IMR-90 (cell line): ENCODE data around the gene EFCAB9. TPM values are rescaled to one million over a fixed set of nuclear protein-coding genes. Genes with fewer than 3 reads are reported as not detected.

Experiments
- ATAC-seq: fragments of 200-7000 bp; cut with Tn5 transposase; 2 replicates; pipeline ENCODE4 v1.9.1; 2020; ENCODE audit warnings: low read depth, mild to moderate bottlenecking, moderate library complexity
- BruUV-seq: library from RNA; stranded (reverse); fragments of 400-500 nt; replicated peaks from 2 replicates; lab custom pipeline; 2021; lab: Mats Ljungman, UMichigan
- CTCF ChIA-PET: fragments of 300-600 bp; formaldehyde crosslinking; extraction: SDS; loops from one replicate; lab custom pipeline; 2021; ENCODE audit warnings: antibody characterized with exemption; lab: Yijun Ruan, JAX
- POLR2A ChIA-PET: fragments of 300-600 bp; sonication (Branson Sonifier 250); formaldehyde crosslinking; loops from one replicate; lab custom pipeline; 2022; ENCODE audit warnings: antibody characterized with exemption; ENCODE audit not compliant: unreplicated experiment; lab: Charles Lee
- DNase-seq: peaks from one replicate; pipeline ENCODE4 v3.0.0; 2013
- H2AFZ ChIP-seq: replicated peaks from 2 replicates; pipeline ENCODE3; 2013; ENCODE audit warnings: low read length, mild to moderate bottlenecking; ENCODE audit not compliant: poor library complexity
- H2AK5ac ChIP-seq: 2 replicates; pipeline ENCODE4 v1.6.1; 2013; ENCODE audit warnings: low read depth, low read length, inconsistent platforms
- H2AK9ac ChIP-seq: replicated peaks from 2 replicates; pipeline ENCODE3; 2013; ENCODE audit warnings: mild to moderate bottlenecking, low read depth, low read length, moderate library complexity; ENCODE audit not compliant: poor library complexity
- H2BK120ac ChIP-seq: 2 replicates; pipeline ENCODE4 v1.6.1; 2013; ENCODE audit warnings: low read depth, low read length, inconsistent platforms
- H2BK15ac ChIP-seq: 3 replicates; pipeline ENCODE4 v1.6.1; 2013; ENCODE audit warnings: low read depth, low read length, inconsistent platforms
- H2BK20ac ChIP-seq: 2 replicates; pipeline ENCODE4 v1.6.1; 2013; ENCODE audit warnings: low read depth, mild to moderate bottlenecking, inconsistent platforms, low read length, moderate library complexity
- H2BK5ac ChIP-seq: 2 replicates; pipeline ENCODE4 v1.6.1; 2013; ENCODE audit warnings: mild to moderate bottlenecking, low read depth, low read length, inconsistent platforms; ENCODE audit not compliant: poor library complexity, severe bottlenecking
- H3K14ac ChIP-seq: replicated peaks from 2 replicates; pipeline ENCODE4 v1.6.1; 2013; ENCODE audit warnings: low read depth, low read length, inconsistent platforms
- H3K18ac ChIP-seq: 2 replicates; pipeline ENCODE4 v1.6.1; 2013; ENCODE audit warnings: low read depth, low read length, control low read depth
- H3K23ac ChIP-seq: 2 replicates; pipeline ENCODE4 v1.6.1; 2013; ENCODE audit warnings: low read depth, low read length, inconsistent platforms
- H3K27ac ChIP-seq: 2 replicates; pipeline ENCODE4 v1.5.1; 2013; ENCODE audit warnings: mild to moderate bottlenecking, control low read depth, low read length; ENCODE audit not compliant: insufficient read depth
- H3K27me3 ChIP-seq: 2 replicates; pipeline ENCODE4 v1.6.1; 2013; ENCODE audit warnings: low read length; ENCODE audit not compliant: control insufficient read depth, insufficient read depth
- H3K36me3 ChIP-seq: 2 replicates; pipeline ENCODE4 v1.6.1; 2013; ENCODE audit warnings: low read length, mixed read lengths; ENCODE audit not compliant: control insufficient read depth, insufficient read depth
- H3K4ac ChIP-seq: 2 replicates; pipeline ENCODE4 v1.6.1; 2013; ENCODE audit warnings: low read depth, low read length, inconsistent platforms
- H3K4me1 ChIP-seq: 2 replicates; pipeline ENCODE4 v1.6.1; 2013; ENCODE audit warnings: low read length, mixed read lengths; ENCODE audit not compliant: control insufficient read depth, insufficient read depth
- H3K4me2 ChIP-seq: 2 replicates; pipeline ENCODE4 v1.6.1; 2013; ENCODE audit warnings: low read depth, mild to moderate bottlenecking, control low read depth, low read length, moderate library complexity
- H3K4me3 ChIP-seq: 2 replicates; pipeline ENCODE4 v1.5.1; 2013; ENCODE audit warnings: low read depth, mild to moderate bottlenecking, control low read depth, low read length, moderate library complexity; ENCODE audit not compliant: insufficient read depth
- H3K56ac ChIP-seq: 2 replicates; pipeline ENCODE4 v1.6.1; 2013; ENCODE audit warnings: low read length, inconsistent platforms; ENCODE audit not compliant: insufficient read depth; ENCODE audit errors: extremely low read depth
- H3K79me1 ChIP-seq, 2 experiments: 2 replicates each; pipeline ENCODE4 v1.6.1; 2013; ENCODE audit warnings: low read length in 2 of 2, inconsistent platforms in 1 of 2, low read depth in 1 of 2
- H3K9ac ChIP-seq: 2 replicates; pipeline ENCODE4 v1.6.1; 2013; ENCODE audit warnings: low read depth, low read length, control low read depth
- H3K9me1 ChIP-seq: 2 replicates; pipeline ENCODE4 v1.6.1; 2013; ENCODE audit warnings: low read length, inconsistent platforms; ENCODE audit not compliant: insufficient read depth
- H3K9me3 ChIP-seq: 2 replicates; pipeline ENCODE4 v1.6.1; 2013; ENCODE audit warnings: low read length; ENCODE audit not compliant: control insufficient read depth, insufficient read depth
- H4K20me1 ChIP-seq: 2 replicates; pipeline ENCODE4 v1.6.1; 2013; ENCODE audit warnings: low read length, inconsistent platforms; ENCODE audit not compliant: insufficient read depth
- H4K5ac ChIP-seq: 2 replicates; pipeline ENCODE4 v1.6.1; 2013; ENCODE audit warnings: mild to moderate bottlenecking, low read depth, low read length, control low read depth
- H4K8ac ChIP-seq, 2 experiments: 2 replicates each; pipeline ENCODE4 v1.6.1; 2013; ENCODE audit warnings: low read depth in 2 of 2, low read length in 2 of 2, control low read depth in 1 of 2, inconsistent platforms in 1 of 2
- H4K91ac ChIP-seq: 2 replicates; pipeline ENCODE4 v1.6.1; 2013; ENCODE audit warnings: low read depth, low read length, inconsistent platforms; ENCODE audit not compliant: insufficient read depth
- CEBPB ChIP-seq: IDR thresholded peaks from 2 replicates; pipeline ENCODE4 v1.6.1; 2012; ENCODE audit warnings: low read depth, low read length, improper control_type of control experiment
- WGBS, 2 experiments: methylation state at CpG; one replicate each; pipeline versions ENCODE4 v1.1.5 to v1.1.7; 2013; ENCODE audit warnings: missing lambda C conversion rate in 2 of 2; ENCODE audit not compliant: insufficient read length in 1 of 2; ENCODE audit errors: extremely low coverage in 2 of 2; 5-methylcytosine and 5-hydroxymethylcytosine counted together
- dilution Hi-C: fragments of 300-500 bp; cut with HindIII; formaldehyde crosslinking; loops from one replicate; pipeline ENCODE4 v1.14.3; 2018; ENCODE audit warnings: low sequenced_read_pairs; ENCODE audit not compliant: unreplicated experiment
- in situ Hi-C: fragments of 300-500 bp; cut with MboI; formaldehyde crosslinking; loops from 3 replicates; pipeline ENCODE4 v1.14.3; 2019; ENCODE audit warnings: low sequenced_read_pairs, inconsistent platforms, mixed read lengths
- intact Hi-C: fragments of 100-400 bp; cut with micrococcal nuclease; formaldehyde crosslinking; loops from 2 replicates; pipeline ENCODE4 v1.10.0; 2022
- polyA plus RNA-seq, 3 experiments: library from polyadenylated mRNA; depleted of rRNA; stranded (reverse); fragments of >200 nt; gene quantifications; 2 replicates each; pipeline ENCODE4 v1.2.3, GENCODE V29; 2012; ENCODE audit warnings: low replicate concordance in 1 of 3
- total RNA-seq: library from RNA; depleted of rRNA; stranded (reverse); fragments of >200 nt; gene quantifications from 2 replicates; pipeline ENCODE4 v1.2.3, GENCODE V29; 2012

EFCAB9 gene
- total and polyA plus RNA-seq, 2 of the 4 experiments (the other 2 are of a cell fraction), result not detected

- peaks cover 5% of the 10 kb centered on the region; the same call in 1 of the 2 replicates for H3K4me1 ChIP-seq
- peaks cover 72% of the 10 kb centered on the region for H4K20me1 ChIP-seq
- H2BK120ac ChIP-seq, result no peak overlapping the region
- H2AFZ ChIP-seq, result no peak overlapping the region
- 89% methylated on average over 5 of the region's 7 CpGs; no CpG with 5 or more reads in 1 of the 2 experiments for WGBS, 2 experiments
- no peak overlapping the region for H3K18ac ChIP-seq
- no peak for TF ChIP-seq CEBPB
- H3K4ac ChIP-seq, result no peak overlapping the region
- ChIA-PET POLR2A (no interaction called here), CTCF (interaction anchor here (1.9 kb wide), 1 partner anchor 13 kb away, joined by 5 read pairs; no protein-coding TSS in a partner anchor)
- intact Hi-C loops, result no loop called here
- H4K5ac ChIP-seq, result no peak overlapping the region
- H3K36me3 ChIP-seq, result peaks cover 6% of the 10 kb centered on the region; the same call in 1 of the 2 replicates
- DNase-seq (no peak), ATAC-seq (no peak)
- dilution Hi-C loops, result no loop called here
- no peak overlapping the region for H3K4me3 ChIP-seq
- BruUV-seq, result no TSS peak
- H3K9ac ChIP-seq, result no peak overlapping the region
- H4K8ac ChIP-seq, result no peak overlapping the region
- H3K27ac ChIP-seq, result no peak overlapping the region
- no peak overlapping the region for H3K23ac ChIP-seq
- no peak overlapping the region for H3K56ac ChIP-seq
- H3K9me3 ChIP-seq, result no peaks in the 10 kb centered on the region
- peaks cover 39% of the 10 kb centered on the region for H3K9me1 ChIP-seq
- H3K79me1 ChIP-seq, result peaks cover 33 to 81% of the 10 kb centered on the region in 2 experiments
- no peak overlapping the region for H3K4me2 ChIP-seq
- in situ Hi-C loops, result loop anchor here (25.0 kb wide), 1 partner anchor 763 kb away; the partner anchor contains the start of gene FGF18
- H2BK20ac ChIP-seq, result no peak overlapping the region
- no peak overlapping the region for H2AK5ac ChIP-seq
- H2BK5ac ChIP-seq, result no peak overlapping the region
- H3K27me3 ChIP-seq, result no peaks in the 10 kb centered on the region
- H4K91ac ChIP-seq, result no peak overlapping the region
- H2AK9ac ChIP-seq, result no peak overlapping the region
- no peak overlapping the region for H2BK15ac ChIP-seq
- no peak overlapping the region for H3K14ac ChIP-seq
These were observed 18.7 kb upstream of the EFCAB9 start for GRCh38 chr5:172175263-172175719.
